GM18867 (cell line): Measurements from ENCODE around the gene CIDEB.

Experiments used
- ATAC-seq: cut with Tn5 transposase; IDR thresholded peaks from one replicate; pipeline ENCODE4 v1.9.1; 2021; ENCODE audit warnings: mild to moderate bottlenecking, moderate library complexity; ENCODE audit not compliant: unreplicated experiment

CIDEB gene

DNA sequence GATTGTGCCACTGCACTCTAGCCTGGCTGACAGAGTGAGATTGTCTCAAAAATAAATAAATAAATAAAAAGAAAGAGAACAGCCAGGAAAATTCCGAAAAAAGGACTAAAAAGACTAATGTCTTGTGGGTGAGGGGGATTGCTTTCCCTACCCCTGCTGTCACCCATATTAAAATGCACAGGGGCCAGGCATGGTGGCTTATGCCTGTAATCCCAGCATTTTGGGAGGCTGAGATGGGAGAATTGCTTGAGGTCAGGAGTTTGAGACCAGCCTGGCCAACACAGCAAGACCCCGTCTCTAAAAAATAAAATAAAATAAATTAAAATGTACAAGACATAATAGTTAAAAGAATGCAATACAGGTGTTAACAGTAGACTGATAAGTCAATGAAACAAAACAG, 14.3 kb downstream of the CIDEB start:
- no peak for ATAC-seq

- ATAC-seq: no peak
Observed at GRCh38 chr14:24292118-24292807, 15.5 kb downstream of the CIDEB start.

DNA sequence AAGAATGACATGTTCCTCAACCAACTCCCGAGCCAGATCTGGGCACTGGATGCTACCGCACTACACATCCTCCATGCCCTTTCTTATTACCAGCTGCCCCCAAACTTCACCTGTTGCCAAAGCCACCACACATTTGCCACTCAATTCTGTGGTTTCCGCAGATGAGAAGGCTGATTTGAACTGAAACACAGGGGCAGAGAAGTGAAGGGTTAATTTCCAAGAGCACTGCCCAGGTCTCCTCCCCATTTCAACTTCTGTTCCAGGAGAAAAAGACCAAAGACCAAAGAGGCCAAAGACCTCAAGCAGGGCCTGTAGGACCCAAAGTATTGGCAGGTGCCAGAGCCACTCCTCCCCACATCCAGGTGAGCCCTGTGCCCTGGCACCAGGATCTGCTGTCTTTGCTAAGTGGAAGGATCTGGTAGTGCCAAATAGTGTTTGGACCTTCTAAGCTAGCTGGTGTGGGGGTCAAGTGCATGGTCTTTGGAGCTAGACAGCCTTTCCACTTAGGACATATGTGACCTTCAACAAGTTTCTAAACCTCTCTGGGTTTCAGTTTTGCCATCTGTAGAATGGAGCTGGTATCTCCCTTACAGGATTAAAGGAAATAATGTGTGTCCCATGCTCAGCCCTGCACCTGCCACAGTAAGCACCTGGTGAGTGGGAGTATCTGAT, 16.2 kb downstream of the CIDEB start:
- ATAC-seq: no peak

GRCh38 chr14:24290746-24291145, 17.0 kb downstream of the CIDEB start:
- no peak for ATAC-seq

DNA sequence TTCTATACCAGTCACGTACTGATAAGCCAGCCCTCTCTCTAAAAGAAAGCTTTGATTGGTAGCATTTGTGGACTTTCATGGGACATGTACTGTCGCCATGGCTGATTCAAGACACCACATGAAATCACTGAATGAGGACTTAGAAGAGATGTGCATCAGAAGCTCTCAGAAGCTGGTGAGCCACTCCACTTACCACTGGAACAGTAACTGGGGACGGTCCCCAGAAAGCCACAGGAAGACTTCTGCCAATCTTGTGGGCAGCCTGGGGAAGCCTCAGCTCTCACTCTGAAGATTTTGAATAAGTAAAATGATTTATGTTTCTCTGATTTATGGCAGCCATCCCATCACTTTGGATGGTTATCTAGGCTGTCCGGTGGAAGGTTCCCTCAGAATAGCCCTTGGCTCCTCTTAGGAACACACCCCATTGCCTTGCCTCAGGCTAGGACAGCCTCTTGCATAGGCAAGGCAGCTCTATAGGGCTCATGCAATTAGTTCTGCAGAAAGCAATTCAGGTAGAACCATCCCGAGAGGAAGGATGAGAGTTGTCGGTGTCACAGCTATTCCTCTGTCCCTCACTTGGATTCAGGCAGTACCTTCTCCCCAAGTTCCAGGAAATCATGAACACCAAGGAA, 18.0 kb downstream of the CIDEB start:
- ATAC-seq: no peak

GRCh38 chr14:24286996-24287395, 20.8 kb downstream of the CIDEB start:
- ATAC-seq: no peak

DNA sequence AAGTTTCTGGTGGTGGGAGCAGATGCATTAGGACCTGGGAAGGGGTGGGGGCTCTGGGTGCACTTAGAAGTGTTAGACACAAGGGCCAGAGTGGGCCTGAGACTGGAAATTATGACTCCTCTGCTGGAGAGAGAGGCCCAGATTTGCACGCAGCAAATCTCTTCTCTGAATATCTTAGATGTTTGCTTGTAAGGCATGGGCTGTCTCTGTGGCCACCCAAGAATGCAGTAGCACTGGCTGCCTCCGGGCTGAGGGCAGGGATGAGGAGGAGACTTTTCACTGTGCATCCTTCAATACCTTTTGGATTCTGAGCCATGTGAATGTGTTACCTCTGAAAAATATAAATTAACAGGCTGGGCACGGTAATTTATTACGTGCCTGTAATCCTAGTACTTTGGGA, 22.4 kb downstream of the CIDEB start:
- ATAC-seq: no peak

DNA sequence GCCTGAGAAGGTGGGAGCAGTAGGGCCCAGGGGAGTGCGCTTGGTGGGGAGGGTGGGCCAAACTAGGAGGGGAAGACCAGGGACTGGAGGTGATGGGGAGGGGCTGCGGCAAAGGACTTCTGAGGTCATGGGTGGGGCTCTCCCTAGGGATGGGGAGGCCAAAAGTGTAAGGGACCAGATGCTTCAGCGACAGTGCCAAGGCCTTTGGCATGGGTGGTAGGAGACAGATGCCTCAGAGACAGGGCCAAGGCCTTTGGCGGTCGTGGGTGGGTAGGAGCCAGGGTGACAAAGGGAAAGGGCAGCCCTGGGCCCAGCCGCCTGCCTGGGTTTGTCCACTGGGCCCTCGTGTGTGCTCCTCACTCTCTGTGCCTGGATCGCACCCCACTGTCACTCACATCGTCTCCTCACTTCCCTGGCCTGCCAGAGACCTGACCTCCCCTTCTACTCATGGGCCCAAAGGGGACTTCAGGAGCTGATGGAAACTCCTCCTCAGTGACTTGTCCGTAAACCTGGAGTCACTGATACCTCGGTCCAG, 23.2 kb downstream of the CIDEB start:
- no peak for ATAC-seq

- no peak for ATAC-seq
Observed at GRCh38 chr14:24283796-24284460, 23.8 kb downstream of the CIDEB start.

- ATAC-seq: no peak
Observed at GRCh38 chr14:24282736-24283135, 25.0 kb downstream of the CIDEB start.

- no peak for ATAC-seq
Observed at GRCh38 chr14:24281636-24282035, 26.1 kb downstream of the CIDEB start.

- ATAC-seq: no peak
Observed at GRCh38 chr14:24280797-24281460, 26.8 kb downstream of the CIDEB start.

DNA sequence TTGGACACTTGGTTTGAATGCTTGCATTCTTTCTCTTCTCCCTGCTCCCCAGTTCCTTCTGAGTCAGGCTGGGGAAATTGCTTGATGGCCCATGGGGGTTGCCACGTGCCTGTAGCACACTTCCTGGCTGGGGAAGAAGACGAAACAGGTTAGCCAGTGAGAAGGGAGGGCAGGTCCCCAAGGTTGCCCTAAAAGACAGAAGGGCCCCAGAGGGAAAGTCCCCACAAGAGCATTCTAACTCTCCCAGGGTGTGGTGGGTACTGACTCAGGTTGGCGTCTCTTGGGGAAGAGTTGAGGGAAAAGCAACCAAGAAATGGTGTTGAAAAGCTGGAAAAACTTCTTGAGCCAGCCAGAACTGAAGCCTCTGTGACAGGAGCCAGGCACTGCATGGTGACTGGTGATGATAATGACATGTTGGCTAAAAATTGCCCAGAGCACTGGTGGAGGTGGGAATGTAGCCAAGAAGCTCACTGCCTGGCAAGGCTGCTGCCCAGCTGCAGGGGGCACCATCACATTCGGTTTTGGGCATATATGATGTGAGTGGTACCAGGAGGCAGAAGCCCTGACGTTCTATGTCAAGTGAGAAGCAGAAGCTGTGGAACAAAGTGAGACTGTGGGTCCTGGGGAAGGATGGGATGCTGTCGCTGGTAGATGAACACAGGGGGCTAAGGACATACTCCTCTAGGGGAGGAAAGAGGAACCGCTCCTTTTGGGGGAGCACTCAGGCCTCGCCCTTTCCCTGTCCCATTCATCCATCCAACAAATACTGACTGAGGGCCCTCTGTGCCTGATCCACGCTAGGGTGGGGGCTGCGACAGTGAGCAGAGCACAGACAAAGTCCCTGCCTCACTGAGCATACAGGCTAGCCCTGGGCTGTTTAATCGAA, 28.2 kb downstream of the CIDEB start:
- ATAC-seq: peak; percentile 52

- ATAC-seq: no peak
Observed at GRCh38 chr14:24278424-24278823, 29.4 kb downstream of the CIDEB start.

DNA sequence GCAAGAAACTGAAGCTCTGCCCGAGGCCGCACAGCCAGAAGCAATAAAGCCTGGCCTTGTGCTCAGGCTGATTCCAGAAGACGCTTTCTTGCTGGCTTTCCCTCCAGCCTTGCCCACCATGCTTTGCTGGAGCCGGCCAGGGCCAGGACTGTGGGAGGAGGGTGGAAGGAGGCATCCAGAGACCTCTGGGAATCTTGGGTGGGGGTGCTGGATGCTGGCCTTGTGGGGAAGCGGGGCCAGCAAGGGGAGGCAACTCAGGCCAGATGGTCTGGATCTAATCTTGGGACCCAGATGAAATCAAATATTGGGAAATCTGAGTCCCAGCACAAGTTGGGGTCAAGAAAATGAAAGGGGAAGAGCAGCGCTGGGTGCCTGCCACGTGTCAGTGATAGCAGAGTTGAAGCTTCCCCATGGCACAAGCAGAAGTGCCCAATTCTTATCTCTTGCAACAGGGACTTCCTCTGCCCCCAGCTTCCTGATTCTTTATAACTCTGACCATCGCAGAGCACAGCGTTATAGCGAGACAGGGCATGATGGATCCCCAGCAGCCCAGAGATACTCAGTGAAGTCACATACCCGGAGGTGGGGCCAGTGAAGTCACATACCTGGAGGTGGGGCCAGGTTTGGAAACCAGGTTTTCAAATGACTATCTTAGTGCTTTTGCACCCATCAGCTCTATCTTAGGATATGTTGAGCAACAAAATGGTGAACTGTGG, 30.0 kb downstream of the CIDEB start:
- ATAC-seq: no peak

GRCh38 chr14:24277071-24277470, 30.7 kb downstream of the CIDEB start:
- no peak for ATAC-seq

GRCh38 chr14:24274101-24274543, 33.7 kb downstream of the CIDEB start:
- ATAC-seq: peak; percentile 31

- ATAC-seq: no peak
Observed at GRCh38 chr14:24273422-24273998, 34.3 kb downstream of the CIDEB start.

DNA sequence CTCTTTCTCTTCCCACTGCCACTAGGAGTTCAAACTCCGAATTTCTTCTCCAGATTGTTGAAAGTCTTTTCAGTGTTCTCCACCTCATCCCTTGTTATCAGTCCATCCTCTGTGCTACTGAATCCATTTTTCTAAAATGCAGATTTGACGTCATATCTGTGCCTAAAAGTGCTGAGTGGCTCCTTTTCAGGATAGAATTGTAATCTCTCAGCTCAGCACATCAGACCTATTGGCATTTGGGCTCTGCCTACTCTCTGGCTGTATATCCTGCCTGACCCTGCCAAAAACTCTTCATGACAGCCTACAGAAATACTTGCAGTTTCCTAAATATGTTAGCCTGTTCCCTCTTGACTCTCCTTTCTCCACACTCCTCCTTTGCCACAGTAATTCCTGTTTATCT, 35.3 kb downstream of the CIDEB start:
- ATAC-seq: no peak
